ENCODE measurements around the gene GNS. TPM values are rescaled to one million over a fixed set of nuclear protein-coding genes. Genes with fewer than 3 reads are reported as not detected.

Gene GNS
- total RNA-seq, 2 donors from 2014 or later: 107 to 125 TPM

DNA sequence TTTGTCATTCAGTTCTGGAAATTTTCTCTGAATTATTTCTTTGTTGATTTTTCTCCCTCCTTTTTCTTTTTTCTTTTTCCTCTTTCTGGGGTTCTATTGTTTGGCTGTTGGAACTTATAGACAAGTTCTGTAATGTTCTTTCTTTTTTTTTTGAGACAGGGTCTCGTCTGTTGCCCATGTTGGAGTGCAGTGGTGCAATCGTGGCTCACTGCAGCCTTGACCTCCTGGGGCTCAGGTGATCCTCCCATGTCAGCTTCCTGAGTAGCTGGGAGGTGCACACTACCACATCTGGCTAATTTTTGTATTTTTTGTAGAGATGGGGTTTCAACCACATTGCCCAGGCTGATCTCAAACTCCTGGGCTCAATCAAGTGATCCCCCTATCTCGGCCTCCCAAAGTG is 35.1 kb upstream of the GNS start:
- Histone ChIP-seq H3K4me3 (no peak overlapping the region), H3K27me3 (replicated peaks; ENCODE audit: insufficient read depth) (no peaks in the 10 kb centered on the region), H3K36me3 (no peaks in the 10 kb centered on the region), H3K27ac (no peak overlapping the region), H3K9me3 (no peaks in the 10 kb centered on the region), H3K4me1 (ENCODE audit: control insufficient read depth in 1 of 2, low read depth in 2 of 2) (peaks cover 0 to 4% of the 10 kb centered on the region in 2 donors)
- DNase-seq (ENCODE audit: low spot score) (no peak), ATAC-seq (ENCODE audit: insufficient number of reproducible peaks, low FRiP score, low read depth) (no peak)
- TF ChIP-seq, protein P1, sequence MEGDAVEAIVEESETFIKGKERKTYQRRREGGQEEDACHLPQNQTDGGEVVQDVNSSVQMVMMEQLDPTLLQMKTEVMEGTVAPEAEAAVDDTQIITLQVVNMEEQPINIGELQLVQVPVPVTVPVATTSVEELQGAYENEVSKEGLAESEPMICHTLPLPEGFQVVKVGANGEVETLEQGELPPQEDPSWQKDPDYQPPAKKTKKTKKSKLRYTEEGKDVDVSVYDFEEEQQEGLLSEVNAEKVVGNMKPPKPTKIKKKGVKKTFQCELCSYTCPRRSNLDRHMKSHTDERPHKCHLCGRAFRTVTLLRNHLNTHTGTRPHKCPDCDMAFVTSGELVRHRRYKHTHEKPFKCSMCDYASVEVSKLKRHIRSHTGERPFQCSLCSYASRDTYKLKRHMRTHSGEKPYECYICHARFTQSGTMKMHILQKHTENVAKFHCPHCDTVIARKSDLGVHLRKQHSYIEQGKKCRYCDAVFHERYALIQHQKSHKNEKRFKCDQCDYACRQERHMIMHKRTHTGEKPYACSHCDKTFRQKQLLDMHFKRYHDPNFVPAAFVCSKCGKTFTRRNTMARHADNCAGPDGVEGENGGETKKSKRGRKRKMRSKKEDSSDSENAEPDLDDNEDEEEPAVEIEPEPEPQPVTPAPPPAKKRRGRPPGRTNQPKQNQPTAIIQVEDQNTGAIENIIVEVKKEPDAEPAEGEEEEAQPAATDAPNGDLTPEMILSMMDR (IDR thresholded peaks at IDR 0.05): no peak

DNA sequence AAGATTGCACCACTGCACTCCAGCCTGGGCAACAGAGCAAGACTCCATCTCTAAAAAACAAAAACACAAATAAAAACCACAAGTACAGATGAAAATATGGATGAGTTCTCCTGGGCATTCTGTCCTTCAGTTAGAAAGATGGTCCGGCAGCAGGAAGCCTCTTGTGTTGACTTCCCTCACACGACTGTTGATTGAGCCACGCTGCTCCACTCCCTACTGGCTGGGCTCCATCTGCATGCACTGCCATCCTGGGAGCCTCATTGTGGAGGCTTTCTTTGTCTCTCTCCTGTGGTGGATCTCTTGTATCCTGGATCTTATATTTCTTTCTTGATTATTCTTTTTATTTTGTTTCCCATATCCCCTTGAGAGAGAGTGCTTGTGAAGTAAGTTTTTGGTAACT is 34.4 kb upstream of the GNS start:
- H3K27ac ChIP-seq: no peak overlapping the region
- TF ChIP-seq, protein P1 (IDR thresholded peaks at IDR 0.05): no peak
- H3K36me3 ChIP-seq: no peaks in the 10 kb centered on the region
- H3K27me3 ChIP-seq (replicated peaks; ENCODE audit: insufficient read depth): no peaks in the 10 kb centered on the region
- no peak overlapping the region for H3K4me3 ChIP-seq
- DNase-seq (ENCODE audit: low spot score) (no peak), ATAC-seq (ENCODE audit: insufficient number of reproducible peaks, low FRiP score, low read depth) (no peak)
- H3K4me1 ChIP-seq (ENCODE audit: control insufficient read depth in 1 of 2, low read depth in 2 of 2): peaks cover 0 to 4% of the 10 kb centered on the region in 2 donors
- no peaks in the 10 kb centered on the region for H3K9me3 ChIP-seq

DNA sequence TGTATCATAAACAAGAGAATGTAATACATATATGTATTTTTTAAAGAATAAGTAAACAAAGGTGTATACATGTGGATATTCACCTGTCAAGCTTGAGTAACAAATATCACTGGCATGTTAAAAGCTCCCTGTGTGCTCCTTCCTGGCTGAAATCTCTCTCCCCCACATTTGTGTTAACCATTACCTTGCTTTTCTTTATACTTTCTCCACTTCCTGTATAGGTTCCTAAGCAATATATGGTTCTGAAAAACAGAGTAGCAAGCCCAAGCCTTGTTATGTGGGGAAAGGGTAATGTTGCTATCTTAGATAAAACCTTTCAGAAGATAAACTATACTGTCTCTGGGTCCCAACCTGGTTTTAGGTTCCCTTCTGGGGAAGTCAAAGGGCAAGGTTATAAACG is 32.9 kb upstream of the GNS start:
- H3K27me3 ChIP-seq (replicated peaks; ENCODE audit: insufficient read depth): no peaks in the 10 kb centered on the region
- no peak overlapping the region for H3K4me3 ChIP-seq
- no peak for DNase-seq (ENCODE audit: low spot score)
- peaks cover 0 to 4% of the 10 kb centered on the region in 2 donors for H3K4me1 ChIP-seq (ENCODE audit: control insufficient read depth in 1 of 2, low read depth in 2 of 2)
- ATAC-seq (ENCODE audit: insufficient number of reproducible peaks, low FRiP score, low read depth): no peak
- no peak overlapping the region for H3K27ac ChIP-seq
- no peaks in the 10 kb centered on the region for H3K36me3 ChIP-seq
- TF ChIP-seq, protein P1 (IDR thresholded peaks at IDR 0.05): no peak
- no peaks in the 10 kb centered on the region for H3K9me3 ChIP-seq

DNA sequence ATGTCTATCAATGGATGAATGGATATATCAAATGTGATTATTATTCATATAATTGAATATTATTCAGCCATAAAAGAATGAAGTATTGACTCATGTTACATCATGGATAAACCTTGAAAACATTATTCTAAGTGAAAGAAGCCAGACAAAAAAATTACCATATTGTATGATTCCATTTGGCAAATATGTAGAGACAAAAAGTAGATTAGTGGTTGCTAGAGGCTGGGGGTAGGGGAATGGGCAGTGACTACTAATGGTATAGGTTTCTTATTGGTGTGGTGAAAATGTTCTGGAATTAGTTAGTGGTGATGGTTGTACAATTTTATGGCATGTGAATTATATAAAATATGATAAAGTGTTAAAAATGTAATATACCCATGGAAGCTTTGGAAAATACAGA is 31.8 kb upstream of the GNS start:
- no peak for DNase-seq (ENCODE audit: low spot score)
- Histone ChIP-seq H3K27ac (no peak overlapping the region), H3K4me3 (no peak overlapping the region), H3K27me3 (replicated peaks; ENCODE audit: insufficient read depth) (no peaks in the 10 kb centered on the region), H3K4me1 (ENCODE audit: control insufficient read depth in 1 of 2, low read depth in 2 of 2) (peaks cover 0 to 4% of the 10 kb centered on the region in 2 donors), H3K9me3 (no peaks in the 10 kb centered on the region), H3K36me3 (no peaks in the 10 kb centered on the region)
- TF ChIP-seq, protein P1 (IDR thresholded peaks at IDR 0.05): no peak
- no peak for ATAC-seq (ENCODE audit: insufficient number of reproducible peaks, low FRiP score, low read depth)

DNA sequence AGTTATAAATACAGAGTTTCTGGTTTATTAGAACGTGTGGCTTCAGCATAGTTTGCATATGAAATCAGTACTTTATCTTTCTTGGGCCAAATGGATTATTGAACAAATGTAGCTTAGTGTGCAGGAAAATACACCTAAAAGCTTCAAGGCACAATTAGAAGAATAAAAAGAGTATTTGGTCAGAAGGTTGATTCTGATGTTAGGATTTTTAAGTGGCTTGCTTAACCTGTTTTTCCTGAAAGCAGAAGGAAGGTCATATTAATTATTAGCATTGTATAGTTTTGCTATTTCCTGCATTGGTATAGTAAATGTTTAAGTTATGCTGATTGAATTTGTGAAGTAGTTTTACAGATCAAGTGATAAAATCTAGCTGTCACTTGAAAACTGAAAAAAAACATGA is 31.0 kb upstream of the GNS start:
- DNase-seq (ENCODE audit: low spot score) (no peak), ATAC-seq (ENCODE audit: insufficient number of reproducible peaks, low FRiP score, low read depth) (no peak)
- TF ChIP-seq, protein P1 (IDR thresholded peaks at IDR 0.05): no peak
- Histone ChIP-seq H3K27ac (no peak overlapping the region), H3K36me3 (no peaks in the 10 kb centered on the region), H3K4me3 (no peak overlapping the region), H3K4me1 (ENCODE audit: control insufficient read depth in 1 of 2, low read depth in 2 of 2) (no peaks in the 10 kb centered on the region), H3K27me3 (replicated peaks; ENCODE audit: insufficient read depth) (no peaks in the 10 kb centered on the region), H3K9me3 (no peaks in the 10 kb centered on the region)

Data from thoracic aorta (tissue), 2 donors.